Bronchial epithelial cell (primary cell): Measurements from ENCODE around the gene PHACTR4. TPM values are rescaled to one million over a fixed set of nuclear protein-coding genes. Genes with fewer than 3 reads are reported as not detected.
A peak's percentile ranks its signal among the peaks of the same experiment; 100 is the strongest.

Source experiments
- DNase-seq: peaks from one replicate; pipeline ENCODE4 v3.0.0-alpha.2; 2010; ENCODE audit warnings: low read depth
- FAIRE-seq: peaks from 2 replicates; lab custom pipeline; 2011; peaks lifted over from hg19 to GRCh38; lab: Jason Lieb, UNC
- H3K27me3 ChIP-seq: 2 replicates; pipeline ENCODE4 v1.5.1; 2011; ENCODE audit warnings: low read length; ENCODE audit not compliant: control insufficient read depth, insufficient read depth
- H3K36me3 ChIP-seq: 2 replicates; pipeline ENCODE4 v1.5.1; 2011; ENCODE audit warnings: low read length; ENCODE audit not compliant: control insufficient read depth, insufficient read depth
- H3K4me3 ChIP-seq: 2 replicates; pipeline ENCODE4 v1.5.1; 2011; ENCODE audit warnings: mild to moderate bottlenecking, low read depth, low read length, control low read depth
- total RNA-seq: library from RNA; depleted of rRNA; stranded (reverse); fragments of >200 nt; gene quantifications from 2 replicates; pipeline ENCODE4 v1.2.1, GENCODE V29; 2014
- TF ChIP-seq, protein P1 (sequence below): IDR thresholded peaks from 2 replicates; pipeline ENCODE4 v1.5.1; 2011; ENCODE audit warnings: mild to moderate bottlenecking, moderate library complexity, low read length, control low read depth, inconsistent platforms; ENCODE audit not compliant: insufficient read depth, severe bottlenecking

PHACTR4 gene
- total RNA-seq, 1 donor from 2014 or later = 3.2 TPM

DNA sequence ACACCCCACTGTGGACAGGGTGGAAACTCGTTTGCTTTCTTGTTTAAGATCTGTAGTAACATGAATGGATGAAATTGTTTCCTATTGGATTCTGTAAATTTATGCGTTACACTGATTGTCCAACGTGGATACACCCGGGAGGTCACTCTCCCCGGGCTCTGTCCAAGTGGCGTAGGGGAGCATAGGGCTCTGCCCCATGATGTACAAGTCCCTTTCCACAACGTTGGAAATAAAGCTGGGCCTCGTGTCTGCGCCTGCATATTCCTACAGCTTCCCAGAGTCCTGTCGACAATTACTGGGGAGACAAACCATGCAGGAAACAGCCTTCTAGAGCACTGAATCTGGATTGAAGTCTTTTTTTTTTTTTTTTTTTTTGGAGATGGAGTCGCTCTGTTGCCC lies 137.7 kb downstream of the PHACTR4 start:
- DNase-seq = no peak
- TF ChIP-seq, protein P1, sequence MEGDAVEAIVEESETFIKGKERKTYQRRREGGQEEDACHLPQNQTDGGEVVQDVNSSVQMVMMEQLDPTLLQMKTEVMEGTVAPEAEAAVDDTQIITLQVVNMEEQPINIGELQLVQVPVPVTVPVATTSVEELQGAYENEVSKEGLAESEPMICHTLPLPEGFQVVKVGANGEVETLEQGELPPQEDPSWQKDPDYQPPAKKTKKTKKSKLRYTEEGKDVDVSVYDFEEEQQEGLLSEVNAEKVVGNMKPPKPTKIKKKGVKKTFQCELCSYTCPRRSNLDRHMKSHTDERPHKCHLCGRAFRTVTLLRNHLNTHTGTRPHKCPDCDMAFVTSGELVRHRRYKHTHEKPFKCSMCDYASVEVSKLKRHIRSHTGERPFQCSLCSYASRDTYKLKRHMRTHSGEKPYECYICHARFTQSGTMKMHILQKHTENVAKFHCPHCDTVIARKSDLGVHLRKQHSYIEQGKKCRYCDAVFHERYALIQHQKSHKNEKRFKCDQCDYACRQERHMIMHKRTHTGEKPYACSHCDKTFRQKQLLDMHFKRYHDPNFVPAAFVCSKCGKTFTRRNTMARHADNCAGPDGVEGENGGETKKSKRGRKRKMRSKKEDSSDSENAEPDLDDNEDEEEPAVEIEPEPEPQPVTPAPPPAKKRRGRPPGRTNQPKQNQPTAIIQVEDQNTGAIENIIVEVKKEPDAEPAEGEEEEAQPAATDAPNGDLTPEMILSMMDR = no peak
- H3K27me3 ChIP-seq = no peaks in the 10 kb centered on the region
- peak overlapping the region; percentile 90 for H3K4me3 ChIP-seq
- peaks cover 29% of the 10 kb centered on the region for H3K36me3 ChIP-seq
- no peak for FAIRE-seq

DNA sequence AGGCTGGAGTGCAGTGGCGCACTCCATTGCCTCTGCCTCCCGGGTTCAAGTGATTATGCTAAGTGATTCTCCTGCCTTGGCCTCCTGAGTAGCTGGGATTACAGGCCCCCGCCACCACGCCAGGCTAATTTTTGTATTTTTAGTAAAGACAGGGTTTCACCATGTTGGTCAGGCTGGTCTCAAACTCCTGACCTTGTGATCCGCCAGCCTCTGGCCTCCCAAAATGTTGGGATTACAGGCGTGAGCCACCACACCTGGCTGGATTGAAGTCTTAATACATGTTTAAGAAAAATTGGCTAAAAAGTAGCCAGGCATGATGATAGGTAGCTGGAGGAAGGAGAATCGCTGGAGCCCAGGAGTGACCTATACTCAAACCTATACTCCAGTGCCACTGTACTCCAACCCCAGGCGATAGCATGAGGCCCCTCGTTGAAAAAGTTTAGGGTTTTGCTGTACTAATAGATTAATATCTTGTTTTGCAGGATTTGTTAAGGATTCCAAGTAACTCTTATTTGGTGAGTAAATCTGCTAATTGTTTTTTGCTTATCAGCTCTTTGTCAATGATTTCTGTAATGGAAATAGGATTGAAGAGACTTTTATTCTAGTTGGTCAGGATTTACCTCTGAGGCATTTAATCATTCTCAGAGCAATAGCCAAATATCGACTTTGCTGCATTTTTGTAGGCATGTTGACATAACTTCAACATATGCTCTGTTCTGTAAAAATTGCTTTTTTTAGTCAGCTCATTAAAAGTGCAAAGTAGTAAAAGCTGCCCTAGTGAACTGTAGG lies 138.3 kb downstream of the PHACTR4 start:
- DNase-seq (no peak), FAIRE-seq (no peak)
- Histone ChIP-seq H3K4me3 (peak overlapping the region; percentile 90), H3K27me3 (no peaks in the 10 kb centered on the region), H3K36me3 (peaks cover 29% of the 10 kb centered on the region)
- TF ChIP-seq, protein P1 = no peak

DNA sequence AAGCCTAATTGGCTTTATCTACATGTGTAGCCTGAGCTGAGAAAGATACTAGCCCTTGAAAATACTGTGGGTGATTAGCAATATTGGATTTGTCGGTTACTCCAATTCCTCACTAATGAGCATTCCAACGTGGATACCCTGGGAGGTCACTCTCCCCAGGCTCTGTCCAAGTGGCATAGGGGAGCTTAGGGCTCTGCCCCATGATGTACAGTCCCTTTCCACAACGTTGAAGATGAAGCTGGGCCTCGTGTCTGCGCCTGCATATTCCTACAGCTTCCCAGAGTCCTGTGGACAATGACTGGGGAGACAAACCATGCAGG lies 138.9 kb downstream of the PHACTR4 start:
- peaks cover 30% of the 10 kb centered on the region for H3K36me3 ChIP-seq
- no peaks in the 10 kb centered on the region for H3K27me3 ChIP-seq
- peak; percentile 11 for DNase-seq
- TF ChIP-seq, protein P1 = no peak
- no peak for FAIRE-seq
- H3K4me3 ChIP-seq = peak overlapping the region; percentile 90

DNA sequence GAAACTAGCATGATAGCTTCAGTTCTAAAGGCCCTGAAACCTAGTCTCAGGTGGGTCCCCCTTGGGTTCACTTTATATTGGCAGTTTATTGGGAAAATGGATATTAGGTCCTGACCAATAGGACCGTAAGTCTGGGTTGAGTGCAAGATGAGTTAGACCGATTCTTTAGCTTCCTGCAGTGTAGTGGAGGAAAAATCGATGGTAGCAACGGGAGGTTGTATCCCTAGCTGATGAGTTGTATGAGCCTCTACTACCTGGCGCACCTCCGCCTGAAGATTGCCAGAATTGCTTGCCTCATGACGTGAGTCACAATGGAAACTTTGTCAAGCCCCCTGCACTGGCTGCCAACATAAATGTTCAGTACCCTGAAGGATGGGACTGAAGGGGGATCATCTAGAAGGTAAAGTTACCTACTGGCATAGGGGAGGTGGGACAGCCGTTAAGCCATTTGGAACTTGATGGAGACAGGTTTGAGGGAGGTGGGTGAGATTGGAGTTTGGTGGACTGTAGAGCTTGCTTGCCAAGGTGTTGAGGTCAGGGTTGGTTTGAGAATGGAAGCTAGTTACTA lies 140.2 kb downstream of the PHACTR4 start:
- H3K4me3 ChIP-seq = no peak overlapping the region
- H3K36me3 ChIP-seq = peaks cover 30% of the 10 kb centered on the region

DNA sequence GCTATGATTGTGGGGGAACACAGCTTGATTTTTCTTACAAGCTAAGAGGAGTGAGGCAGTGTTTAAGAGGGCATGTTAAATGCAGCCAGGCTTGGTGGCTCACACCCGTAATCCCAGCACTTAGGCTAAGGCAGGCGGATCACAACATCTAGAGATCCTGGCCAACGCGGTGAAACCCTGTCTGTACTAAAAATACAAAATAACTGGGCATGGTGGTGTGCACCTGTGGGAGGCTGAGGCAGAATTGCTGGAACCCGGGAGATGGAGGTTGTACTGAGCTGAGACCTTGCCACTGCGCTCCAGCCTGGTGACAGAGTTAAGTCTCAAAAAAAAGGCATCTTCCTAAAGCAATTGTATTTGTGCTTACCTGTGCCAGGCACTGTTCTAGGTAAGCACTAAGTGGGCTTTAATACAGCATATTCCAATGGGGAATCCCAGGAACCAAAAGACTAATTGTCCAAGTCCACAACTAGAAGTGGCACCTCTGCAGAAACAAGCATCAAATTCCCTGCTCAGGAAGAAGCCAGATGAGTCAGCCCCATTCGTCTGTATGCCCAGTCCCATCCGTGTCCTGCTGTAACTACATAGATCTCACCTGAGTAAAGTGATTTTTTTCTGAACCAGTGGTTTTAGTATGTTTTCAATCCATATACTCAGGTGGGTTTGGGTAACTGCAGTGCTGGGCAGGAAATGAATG lies 140.9 kb downstream of the PHACTR4 start:
- no peak for FAIRE-seq
- H3K36me3 ChIP-seq = peaks cover 30% of the 10 kb centered on the region
- peak; percentile 52 for DNase-seq
- no peaks in the 10 kb centered on the region for H3K27me3 ChIP-seq
- TF ChIP-seq, protein P1 = no peak
- no peak overlapping the region for H3K4me3 ChIP-seq

More for the DNA sequence above, 140.2 kb downstream of the PHACTR4 start:
- no peaks in the 10 kb centered on the region for H3K27me3 ChIP-seq
- FAIRE-seq (no peak), DNase-seq (peak; percentile 29)
- TF ChIP-seq, protein P1 = no peak
